Measurements from ENCODE around the gene CFI.

DNA sequence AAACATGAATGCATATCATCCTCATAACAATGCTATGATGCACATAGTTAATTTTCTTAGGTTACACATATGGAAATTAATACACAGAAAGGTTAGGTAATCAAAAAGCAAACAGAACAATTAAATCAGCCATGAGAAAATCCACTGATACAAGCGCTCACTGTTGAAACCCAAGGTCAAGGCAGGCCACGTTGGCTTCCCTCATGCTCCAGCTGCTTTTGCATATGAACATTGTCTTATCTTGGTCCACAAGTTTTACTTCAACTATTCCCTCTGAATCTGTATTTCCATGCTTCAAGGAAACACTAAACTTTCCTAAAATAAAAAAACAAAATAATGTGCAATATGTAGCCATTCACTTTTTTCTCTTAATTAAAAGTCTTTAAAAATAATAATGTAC, 37.4 kb downstream of the CFI start:
- TF ChIP-seq SIN3A (IDR thresholded peaks at IDR 0.05; ENCODE audit: borderline replicate concordance, insufficient read depth, low read depth, low read length) (no peak), CTCF (IDR thresholded peaks at IDR 0.05) (no peak), POLR2AphosphoS5 (IDR thresholded peaks at IDR 0.05; ENCODE audit: low read depth, low read length) (no peak), TCF7L2 (IDR thresholded peaks at IDR 0.05; ENCODE audit: low read depth, low read length) (no peak)
- TF ChIP-seq, protein P1, sequence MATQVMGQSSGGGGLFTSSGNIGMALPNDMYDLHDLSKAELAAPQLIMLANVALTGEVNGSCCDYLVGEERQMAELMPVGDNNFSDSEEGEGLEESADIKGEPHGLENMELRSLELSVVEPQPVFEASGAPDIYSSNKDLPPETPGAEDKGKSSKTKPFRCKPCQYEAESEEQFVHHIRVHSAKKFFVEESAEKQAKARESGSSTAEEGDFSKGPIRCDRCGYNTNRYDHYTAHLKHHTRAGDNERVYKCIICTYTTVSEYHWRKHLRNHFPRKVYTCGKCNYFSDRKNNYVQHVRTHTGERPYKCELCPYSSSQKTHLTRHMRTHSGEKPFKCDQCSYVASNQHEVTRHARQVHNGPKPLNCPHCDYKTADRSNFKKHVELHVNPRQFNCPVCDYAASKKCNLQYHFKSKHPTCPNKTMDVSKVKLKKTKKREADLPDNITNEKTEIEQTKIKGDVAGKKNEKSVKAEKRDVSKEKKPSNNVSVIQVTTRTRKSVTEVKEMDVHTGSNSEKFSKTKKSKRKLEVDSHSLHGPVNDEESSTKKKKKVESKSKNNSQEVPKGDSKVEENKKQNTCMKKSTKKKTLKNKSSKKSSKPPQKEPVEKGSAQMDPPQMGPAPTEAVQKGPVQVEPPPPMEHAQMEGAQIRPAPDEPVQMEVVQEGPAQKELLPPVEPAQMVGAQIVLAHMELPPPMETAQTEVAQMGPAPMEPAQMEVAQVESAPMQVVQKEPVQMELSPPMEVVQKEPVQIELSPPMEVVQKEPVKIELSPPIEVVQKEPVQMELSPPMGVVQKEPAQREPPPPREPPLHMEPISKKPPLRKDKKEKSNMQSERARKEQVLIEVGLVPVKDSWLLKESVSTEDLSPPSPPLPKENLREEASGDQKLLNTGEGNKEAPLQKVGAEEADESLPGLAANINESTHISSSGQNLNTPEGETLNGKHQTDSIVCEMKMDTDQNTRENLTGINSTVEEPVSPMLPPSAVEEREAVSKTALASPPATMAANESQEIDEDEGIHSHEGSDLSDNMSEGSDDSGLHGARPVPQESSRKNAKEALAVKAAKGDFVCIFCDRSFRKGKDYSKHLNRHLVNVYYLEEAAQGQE (IDR thresholded peaks at IDR 0.05; ENCODE audit: insufficient read depth in 1 of 2, low read depth in 2 of 2, low read length in 1 of 2), result no peak
